HEK293 (cell line): Measurements from ENCODE around the gene EXD3.

Experiments used
- CTCF ChIA-PET: fragments of 350-600 bp; formaldehyde crosslinking; extraction: SDS; loops from one replicate; lab custom pipeline; 2021; ENCODE audit warnings: antibody characterized with exemption; lab: Yijun Ruan, JAX
- POLR2A ChIA-PET: fragments of 300-600 bp; formaldehyde crosslinking; extraction: SDS; loops from one replicate; lab custom pipeline; 2020; ENCODE audit warnings: antibody characterized with exemption, inconsistent platforms; lab: Yijun Ruan, JAX
- H3K27ac ChIP-seq: fragments of 200-500 bp; sonication (Bioruptor generic); 2 replicates; pipeline ENCODE4 v1.5.1; 2014; ENCODE audit warnings: low read depth, low read length, control low read depth, inconsistent platforms; ENCODE audit errors: extremely low read depth
- H3K36me3 ChIP-seq, 2 experiments: fragments of 200-500 bp in 1 of 2; sonication (Bioruptor generic) in 1 of 2; 1 replicate in 1 of 2; 2 replicates in 1 of 2; pipeline ENCODE4 v1.5.1; 2014 to 2017; ENCODE audit warnings: inconsistent platforms in 2 of 2, low read length in 2 of 2; ENCODE audit not compliant: control insufficient read depth in 2 of 2, insufficient read depth in 1 of 2
- H3K4me1 ChIP-seq: fragments of 200-500 bp; sonication (Bioruptor generic); 2 replicates; pipeline ENCODE4 v1.5.1; 2014; ENCODE audit warnings: mild to moderate bottlenecking, low read length, inconsistent platforms; ENCODE audit not compliant: control insufficient read depth, insufficient read depth
- H3K4me3 ChIP-seq: 2 replicates; pipeline ENCODE4 v1.5.1; 2011; ENCODE audit warnings: low read depth, mild to moderate bottlenecking, control low read depth, low read length, moderate library complexity
- H3K9me3 ChIP-seq: fragments of 200-500 bp; sonication (Bioruptor generic); 2 replicates; pipeline ENCODE4 v1.5.1; 2014; ENCODE audit warnings: low read depth, low read length, inconsistent platforms; ENCODE audit not compliant: control insufficient read depth, insufficient read depth
- AEBP2 ChIP-seq: fragments of 450-650 bp; formaldehyde crosslinking; IDR thresholded peaks from 2 replicates; pipeline ENCODE4 v1.5.1; 2016; ENCODE audit warnings: missing biosample characterization, missing genetic modification characterization, borderline replicate concordance
- BCL11A ChIP-seq: fragments of 450-650 bp; formaldehyde crosslinking; IDR thresholded peaks from 2 replicates; pipeline ENCODE4 v1.5.1; 2016; ENCODE audit warnings: low read depth, missing biosample characterization, missing genetic modification characterization
- OVOL3 ChIP-seq: fragments of 450-650 bp; formaldehyde crosslinking; IDR thresholded peaks from 2 replicates; pipeline ENCODE4 v1.5.1; 2016; ENCODE audit warnings: missing biosample characterization, missing genetic modification characterization
- PRDM2 ChIP-seq: fragments of 450-650 bp; formaldehyde crosslinking; IDR thresholded peaks from 2 replicates; pipeline ENCODE4 v1.5.1; 2016; ENCODE audit warnings: missing biosample characterization, missing genetic modification characterization, borderline replicate concordance
- RBAK ChIP-seq: fragments of 450-650 bp; formaldehyde crosslinking; IDR thresholded peaks from 2 replicates; pipeline ENCODE4 v1.5.1; 2016; ENCODE audit warnings: missing biosample characterization, missing genetic modification characterization
- SALL2 ChIP-seq: fragments of 450-650 bp; formaldehyde crosslinking; IDR thresholded peaks from 2 replicates; pipeline ENCODE4 v1.5.0; 2017; ENCODE audit warnings: missing biosample characterization, mild to moderate bottlenecking, missing genetic modification characterization, borderline replicate concordance
- SCRT2 ChIP-seq: fragments of 450-650 bp; formaldehyde crosslinking; IDR thresholded peaks from 2 replicates; pipeline ENCODE4 v1.5.1; 2016; ENCODE audit warnings: missing biosample characterization, missing genetic modification characterization
- SP3 ChIP-seq: fragments of 450-650 bp; formaldehyde crosslinking; IDR thresholded peaks from 2 replicates; pipeline ENCODE4 v1.5.1; 2016; ENCODE audit warnings: missing biosample characterization, missing genetic modification characterization
- ZEB2 ChIP-seq: fragments of 450-650 bp; formaldehyde crosslinking; IDR thresholded peaks from 2 replicates; pipeline ENCODE4 v1.5.1; 2016; ENCODE audit warnings: missing biosample characterization, missing genetic modification characterization
- ZFHX2 ChIP-seq: fragments of 450-650 bp; formaldehyde crosslinking; conservative IDR thresholded peaks from 2 replicates; pipeline ENCODE4 v1.5.1; 2016; ENCODE audit warnings: missing biosample characterization, missing genetic modification characterization
- ZIC2 ChIP-seq: fragments of 450-650 bp; formaldehyde crosslinking; IDR thresholded peaks from 2 replicates; pipeline ENCODE4 v1.5.1; 2016; ENCODE audit warnings: missing biosample characterization, missing genetic modification characterization
- ZNF10 ChIP-seq: fragments of 450-650 bp; formaldehyde crosslinking; IDR thresholded peaks from 2 replicates; pipeline ENCODE4 v1.5.1; 2017; ENCODE audit warnings: missing biosample characterization, missing genetic modification characterization
- ZNF132 ChIP-seq: fragments of 450-650 bp; formaldehyde crosslinking; IDR thresholded peaks from 2 replicates; pipeline ENCODE4 v1.5.1; 2017; ENCODE audit warnings: missing biosample characterization, missing genetic modification characterization, borderline replicate concordance
- ZNF2 ChIP-seq: fragments of 450-650 bp; formaldehyde crosslinking; IDR thresholded peaks from 2 replicates; pipeline ENCODE4 v1.5.1; 2016; ENCODE audit warnings: missing biosample characterization, missing genetic modification characterization
- ZNF202 ChIP-seq: fragments of 450-650 bp; formaldehyde crosslinking; IDR thresholded peaks from 2 replicates; pipeline ENCODE4 v1.5.1; 2016; ENCODE audit warnings: missing biosample characterization, missing genetic modification characterization, borderline replicate concordance
- ZNF266 ChIP-seq: fragments of 450-650 bp; formaldehyde crosslinking; IDR thresholded peaks from 2 replicates; pipeline ENCODE4 v1.5.1; 2016; ENCODE audit warnings: missing biosample characterization, missing genetic modification characterization, low read depth
- ZNF354C ChIP-seq: fragments of 450-650 bp; formaldehyde crosslinking; IDR thresholded peaks from 2 replicates; pipeline ENCODE4 v1.5.1; 2016; ENCODE audit warnings: missing biosample characterization, missing genetic modification characterization, low read depth, borderline replicate concordance
- ZNF426 ChIP-seq: fragments of 450-650 bp; formaldehyde crosslinking; IDR thresholded peaks from 2 replicates; pipeline ENCODE4 v1.5.1; 2017; ENCODE audit warnings: missing biosample characterization, missing genetic modification characterization, mild to moderate bottlenecking, inconsistent platforms, moderate library complexity
- ZNF501 ChIP-seq: fragments of 450-650 bp; formaldehyde crosslinking; IDR thresholded peaks from 2 replicates; pipeline ENCODE4 v1.5.1; 2016; ENCODE audit warnings: missing biosample characterization, missing genetic modification characterization
- ZNF555 ChIP-seq: fragments of 450-650 bp; formaldehyde crosslinking; conservative IDR thresholded peaks from 2 replicates; pipeline ENCODE4 v1.5.1; 2017; ENCODE audit warnings: missing biosample characterization, mild to moderate bottlenecking, missing genetic modification characterization, inconsistent platforms
- ZNF596 ChIP-seq: fragments of 450-650 bp; IDR thresholded peaks from 2 replicates; pipeline ENCODE4 v1.5.0; 2018; ENCODE audit warnings: missing biosample characterization, mild to moderate bottlenecking, missing genetic modification characterization, moderate library complexity
- ZNF621 ChIP-seq: fragments of 450-650 bp; formaldehyde crosslinking; IDR thresholded peaks from 2 replicates; pipeline ENCODE4 v1.5.1; 2017; ENCODE audit warnings: missing biosample characterization, missing genetic modification characterization
- ZNF670 ChIP-seq: fragments of 450-650 bp; formaldehyde crosslinking; IDR thresholded peaks from 2 replicates; pipeline ENCODE4 v1.5.1; 2016; ENCODE audit warnings: missing biosample characterization, missing genetic modification characterization, low read depth
- ZNF785 ChIP-seq: fragments of 450-650 bp; formaldehyde crosslinking; IDR thresholded peaks from 2 replicates; pipeline ENCODE4 v1.5.1; 2016; ENCODE audit warnings: missing biosample characterization, missing genetic modification characterization
- TF ChIP-seq, protein P1 (sequence below): fragments of 450-650 bp; formaldehyde crosslinking; IDR thresholded peaks from 2 replicates; pipeline ENCODE4 v1.5.1; 2016; ENCODE audit warnings: missing biosample characterization, missing genetic modification characterization
- TF ChIP-seq, protein P2 (sequence below): fragments of 450-650 bp; IDR thresholded peaks from 2 replicates; pipeline ENCODE4 v1.5.1; 2018; ENCODE audit warnings: missing biosample characterization, mild to moderate bottlenecking, missing genetic modification characterization

EXD3 gene

GRCh38 chr9:137422604-137423513, at the start of gene EXD3, which contains the start of gene NOXA1:
TSS of gene EXD3 (minus strand) at chr9:137423162. CDS start at chr9:137395357, 27,805 bp downstream.
TSS of gene NOXA1 (plus strand) at chr9:137423393. CDS start at chr9:137423530, 137 bp downstream.
- Histone ChIP-seq H3K36me3 (no peaks in the 10 kb centered on the region; a peak in 1 of 3 replicates), H3K4me1 (peaks cover 9% of the 10 kb centered on the region), H3K9me3 (no peaks in the 10 kb centered on the region), H3K4me3 (peak within 1 kb of the TSS; percentile 85), H3K27ac (peak within 1 kb of the TSS; percentile 86)
- POLR2A ChIA-PET: interaction anchor here (0.6 to 2.1 kb wide), 31 partner anchors 8 to 353 kb away, joined by 3 to 27 read pairs (median 5); partner anchors contain the start of genes ENTPD8, MRPL41, NELFB and NRARP
- CTCF ChIA-PET: interaction anchor here (0.6 to 4.0 kb wide), 32 partner anchors 8 to 1316 kb away, joined by 3 to 35 read pairs (median 4); partner anchors contain the start of genes EHMT1 and ENTPD8
- TF ChIP-seq SCRT2 (no peak), ZNF596 (0 out of 2 replicates have a peak, but pooled peaks have one; percentile 16), ZNF2 (tag by site-specific recombination) (peak; percentile 57; the same call in 1 of the 2 replicates), ZNF670 (tag by site-specific recombination) (no peak), AEBP2 (tag by site-specific recombination) (no peak), ZNF426 (no peak), ZNF785 (tag by site-specific recombination) (no peak), ZEB2 (peak; percentile 39; the same call in 1 of the 2 replicates), ZNF10 (tag by site-specific recombination) (no peak), ZFHX2 (tag by site-specific recombination) (peak; percentile 90), SP3 (tag by site-specific recombination) (peak; percentile 85), ZIC2 (tag by site-specific recombination) (peak; percentile 48), PRDM2 (tag by site-specific recombination) (no peak), ZNF132 (tag by site-specific recombination) (no peak), ZNF621 (tag by site-specific recombination) (no peak), ZNF354C (tag by site-specific recombination) (no peak), ZNF202 (no peak), ZNF555 (no peak), BCL11A (tag by site-specific recombination) (no peak), RBAK (tag by site-specific recombination) (no peak), ZNF266 (tag by site-specific recombination) (no peak), OVOL3 (tag by site-specific recombination) (no peak), ZNF501 (tag by site-specific recombination) (peak; percentile 50; the same call in 1 of the 2 replicates), SALL2 (no peak)
- TF ChIP-seq, protein P1, sequence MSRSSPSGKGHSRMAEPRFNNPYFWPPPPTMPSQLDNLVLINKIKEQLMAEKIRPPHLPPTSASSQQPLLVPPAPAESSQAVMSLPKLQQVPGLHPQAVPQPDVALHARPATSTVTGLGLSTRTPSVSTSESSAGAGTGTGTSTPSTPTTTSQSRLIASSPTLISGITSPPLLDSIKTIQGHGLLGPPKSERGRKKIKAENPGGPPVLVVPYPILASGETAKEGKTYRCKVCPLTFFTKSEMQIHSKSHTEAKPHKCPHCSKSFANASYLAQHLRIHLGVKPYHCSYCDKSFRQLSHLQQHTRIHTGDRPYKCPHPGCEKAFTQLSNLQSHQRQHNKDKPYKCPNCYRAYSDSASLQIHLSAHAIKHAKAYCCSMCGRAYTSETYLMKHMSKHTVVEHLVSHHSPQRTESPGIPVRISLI (tag by site-specific recombination): no peak
- TF ChIP-seq, protein P2, sequence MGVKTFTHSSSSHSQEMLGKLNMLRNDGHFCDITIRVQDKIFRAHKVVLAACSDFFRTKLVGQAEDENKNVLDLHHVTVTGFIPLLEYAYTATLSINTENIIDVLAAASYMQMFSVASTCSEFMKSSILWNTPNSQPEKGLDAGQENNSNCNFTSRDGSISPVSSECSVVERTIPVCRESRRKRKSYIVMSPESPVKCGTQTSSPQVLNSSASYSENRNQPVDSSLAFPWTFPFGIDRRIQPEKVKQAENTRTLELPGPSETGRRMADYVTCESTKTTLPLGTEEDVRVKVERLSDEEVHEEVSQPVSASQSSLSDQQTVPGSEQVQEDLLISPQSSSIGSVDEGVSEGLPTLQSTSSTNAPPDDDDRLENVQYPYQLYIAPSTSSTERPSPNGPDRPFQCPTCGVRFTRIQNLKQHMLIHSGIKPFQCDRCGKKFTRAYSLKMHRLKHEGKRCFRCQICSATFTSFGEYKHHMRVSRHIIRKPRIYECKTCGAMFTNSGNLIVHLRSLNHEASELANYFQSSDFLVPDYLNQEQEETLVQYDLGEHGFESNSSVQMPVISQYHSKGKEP (tag by site-specific recombination): 0 out of 2 replicates have a peak, but pooled peaks have one; percentile 13
